Uterus (tissue), 4 donors: ENCODE measurements around the gene RSPH9. TPM values are rescaled to one million over a fixed set of nuclear protein-coding genes. Genes with fewer than 3 reads are reported as not detected.

Experiments used
- DNase-seq, 2 donors: peaks; one replicate each; pipeline ENCODE4 v3.0.0-alpha.2; 2019 to 2020
- H3K27ac ChIP-seq, 2 donors: fragments of 200-600 bp; sonication (generic); 1 replicate in 1 of 2; 2 replicates in 1 of 2; pipeline ENCODE4 v1.5.1; 2016 to 2018
- H3K27me3 ChIP-seq, 2 donors: fragments of 200-600 bp; sonication (generic); one replicate each; pipeline ENCODE4 v1.5.1; 2018 to 2019; ENCODE audit warnings: control low read depth in 1 of 2
- H3K36me3 ChIP-seq, 2 donors: fragments of 200-600 bp; sonication (generic); one replicate each; pipeline ENCODE4 v1.5.1; 2019; ENCODE audit warnings: control low read depth in 1 of 2
- H3K4me1 ChIP-seq, 2 donors: fragments of 200-600 bp; sonication (generic); one replicate each; pipeline ENCODE4 v1.5.1; 2018 to 2019; ENCODE audit warnings: control low read depth in 1 of 2
- H3K4me3 ChIP-seq, 2 donors: fragments of 200-600 bp; sonication (generic); 1 replicate in 1 of 2; 2 replicates in 1 of 2; pipeline ENCODE4 v1.5.1; 2018 to 2019; ENCODE audit warnings: mild to moderate bottlenecking in 1 of 2
- H3K9me3 ChIP-seq, 2 donors: fragments of 200-600 bp; sonication (generic); one replicate each; pipeline ENCODE4 v1.5.1; 2019; ENCODE audit warnings: control low read depth in 1 of 2
- POLR2A ChIP-seq, 2 donors: fragments of 450-650 bp; IDR thresholded peaks; one replicate each; pipeline ENCODE4 v1.6.1; 2016; ENCODE audit warnings: antibody characterized with exemption in 2 of 2, mild to moderate bottlenecking in 1 of 2, moderate library complexity in 1 of 2
- intact Hi-C: fragments of 100-400 bp; cut with DNase I; formaldehyde crosslinking; loops from one replicate; pipeline ENCODE4 v1.15.1; 2023; ENCODE audit warnings: low total_unique reads
- total RNA-seq, 4 donors: library from RNA; depleted of rRNA in 3 of 4; stranded (reverse); fragments of >200 nt in 3 of 4; gene quantifications; one replicate each; pipeline versions ENCODE4 v1.1.0 to v1.2.4, GENCODE V29; 2014 to 2023
- TF ChIP-seq, protein P1 (sequence below), 4 experiments: fragments of 200-600 bp in 2 of 4; fragments of 450-650 bp in 2 of 4; sonication (generic) in 2 of 4; IDR thresholded peaks; one replicate each; pipeline ENCODE4 v1.5.1; 2016 to 2019; ENCODE audit warnings: antibody characterized with exemption in 4 of 4, mild to moderate bottlenecking in 2 of 4, moderate library complexity in 1 of 4
- donor health status: DM: yes; HTN: yes; CAD: no.

Gene RSPH9
- total RNA-seq, 4 donors from 2014 or later, result 1.9 to 2.0 TPM; not detected in 2

DNA sequence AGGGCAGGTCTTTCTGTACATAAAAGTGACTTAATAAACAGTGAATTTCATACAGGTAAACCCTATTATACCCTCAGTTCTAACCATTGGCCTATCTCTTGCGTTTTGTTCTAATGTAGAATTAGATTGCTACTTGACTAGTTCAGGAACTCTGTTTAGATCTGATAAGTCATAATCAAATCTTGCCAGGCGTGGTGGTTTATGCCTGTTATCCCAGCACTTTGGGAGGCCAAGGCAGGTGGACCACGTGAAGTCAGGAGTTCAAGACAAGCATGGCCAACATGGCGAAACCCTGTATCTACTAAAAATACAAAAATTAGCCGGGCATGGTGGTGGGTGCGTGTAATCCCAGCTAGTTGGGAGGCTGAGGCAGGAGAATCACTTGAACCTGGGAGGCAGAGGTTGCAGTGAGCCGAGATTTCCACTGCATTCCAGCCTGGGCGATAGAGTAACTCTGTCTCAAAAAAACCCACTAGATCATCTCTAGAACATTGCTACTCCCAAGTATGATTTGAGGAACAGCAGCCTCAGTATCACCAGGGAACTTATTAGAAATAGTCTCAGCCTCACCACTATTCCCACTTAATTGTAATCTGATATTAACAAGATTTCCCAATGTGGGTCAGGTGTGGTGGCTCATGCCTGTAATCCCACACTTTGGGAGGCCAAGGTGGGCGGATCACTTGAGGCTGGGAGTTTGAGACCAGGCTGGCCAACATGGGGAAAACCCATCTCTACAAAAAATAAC lies 27.9 kb upstream of the RSPH9 start:
- intact Hi-C loops, result no loop called here
- no peak for TF ChIP-seq POLR2A (IDR thresholded peaks at IDR 0.05)
- TF ChIP-seq, protein P1, sequence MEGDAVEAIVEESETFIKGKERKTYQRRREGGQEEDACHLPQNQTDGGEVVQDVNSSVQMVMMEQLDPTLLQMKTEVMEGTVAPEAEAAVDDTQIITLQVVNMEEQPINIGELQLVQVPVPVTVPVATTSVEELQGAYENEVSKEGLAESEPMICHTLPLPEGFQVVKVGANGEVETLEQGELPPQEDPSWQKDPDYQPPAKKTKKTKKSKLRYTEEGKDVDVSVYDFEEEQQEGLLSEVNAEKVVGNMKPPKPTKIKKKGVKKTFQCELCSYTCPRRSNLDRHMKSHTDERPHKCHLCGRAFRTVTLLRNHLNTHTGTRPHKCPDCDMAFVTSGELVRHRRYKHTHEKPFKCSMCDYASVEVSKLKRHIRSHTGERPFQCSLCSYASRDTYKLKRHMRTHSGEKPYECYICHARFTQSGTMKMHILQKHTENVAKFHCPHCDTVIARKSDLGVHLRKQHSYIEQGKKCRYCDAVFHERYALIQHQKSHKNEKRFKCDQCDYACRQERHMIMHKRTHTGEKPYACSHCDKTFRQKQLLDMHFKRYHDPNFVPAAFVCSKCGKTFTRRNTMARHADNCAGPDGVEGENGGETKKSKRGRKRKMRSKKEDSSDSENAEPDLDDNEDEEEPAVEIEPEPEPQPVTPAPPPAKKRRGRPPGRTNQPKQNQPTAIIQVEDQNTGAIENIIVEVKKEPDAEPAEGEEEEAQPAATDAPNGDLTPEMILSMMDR (IDR thresholded peaks at IDR 0.05), result no peak
- no peaks in the 10 kb centered on the region for H3K27me3 ChIP-seq
- H3K9me3 ChIP-seq, result no peaks in the 10 kb centered on the region
- no peaks in the 10 kb centered on the region for H3K36me3 ChIP-seq
- DNase-seq, result no peak
- no peak overlapping the region for H3K4me3 ChIP-seq
- no peak overlapping the region for H3K27ac ChIP-seq
- no peaks in the 10 kb centered on the region for H3K4me1 ChIP-seq

DNA sequence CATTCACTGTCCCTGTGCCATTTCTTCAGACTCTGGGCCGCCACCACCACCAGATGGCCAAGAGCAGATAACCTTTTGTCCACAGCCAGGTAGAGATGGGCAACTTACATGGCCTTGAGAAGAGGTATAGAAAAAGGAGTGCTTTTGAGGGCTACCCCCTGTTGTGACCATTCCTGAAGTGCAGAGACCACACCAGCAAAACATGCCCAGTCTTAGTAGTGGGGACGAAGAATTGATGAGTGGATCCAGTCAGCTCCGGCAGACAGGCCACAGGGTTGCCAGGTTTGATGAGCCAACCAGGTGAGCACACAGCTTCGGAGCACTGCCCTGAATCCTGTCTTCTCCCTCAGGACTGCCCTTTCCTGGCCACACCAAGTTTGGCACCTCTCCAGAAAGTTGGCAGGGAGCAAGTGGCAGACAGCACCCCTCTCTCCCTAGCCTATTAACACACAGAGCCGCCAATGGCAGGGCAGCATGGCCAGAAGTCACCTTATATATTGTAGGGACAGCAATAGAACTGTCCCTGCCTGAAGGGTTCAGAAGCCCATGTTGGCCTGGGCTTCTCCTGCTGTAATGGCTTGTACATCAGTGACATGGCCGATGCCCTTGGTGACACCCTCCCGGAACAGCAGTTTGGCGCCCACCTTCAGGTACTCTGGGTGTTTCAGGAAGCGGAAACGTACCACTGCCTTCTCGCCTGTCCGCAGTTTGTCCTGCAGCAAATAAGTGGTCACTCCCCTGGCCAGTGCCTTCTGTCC lies 23.6 kb upstream of the RSPH9 start:
- Histone ChIP-seq H3K36me3 (no peaks in the 10 kb centered on the region), H3K9me3 (no peaks in the 10 kb centered on the region), H3K27ac (no peak overlapping the region), H3K4me1 (no peaks in the 10 kb centered on the region), H3K4me3 (no peak overlapping the region), H3K27me3 (no peaks in the 10 kb centered on the region)
- DNase-seq, result no peak
- TF ChIP-seq, protein P1 (IDR thresholded peaks at IDR 0.05), result no peak
- TF ChIP-seq POLR2A (IDR thresholded peaks at IDR 0.05), result no peak
- intact Hi-C loops, result no loop called here

DNA sequence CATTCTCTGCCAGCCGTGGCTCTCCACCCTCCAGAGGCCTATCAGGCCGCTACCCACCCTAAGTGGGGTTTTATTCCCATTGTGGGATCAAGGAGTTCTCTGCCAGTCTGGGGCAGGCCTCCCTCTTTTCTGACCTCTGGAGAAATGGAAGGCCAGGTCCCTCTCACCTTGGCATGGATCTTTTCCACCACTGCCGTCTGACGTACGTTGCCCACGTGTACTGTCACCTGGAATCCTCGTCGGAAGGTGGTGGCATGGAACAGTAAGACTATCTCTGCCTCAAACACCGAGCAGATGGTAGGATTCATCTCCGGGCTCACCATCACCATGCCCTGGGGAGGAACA lies 23.0 kb upstream of the RSPH9 start:
- DNase-seq, result no peak
- H3K9me3 ChIP-seq, result no peaks in the 10 kb centered on the region
- no peaks in the 10 kb centered on the region for H3K27me3 ChIP-seq
- TF ChIP-seq POLR2A (IDR thresholded peaks at IDR 0.05), result no peak
- TF ChIP-seq, protein P1 (IDR thresholded peaks at IDR 0.05), result no peak
- H3K4me1 ChIP-seq, result no peaks in the 10 kb centered on the region
- H3K27ac ChIP-seq, result no peak overlapping the region
- H3K36me3 ChIP-seq, result no peaks in the 10 kb centered on the region
- intact Hi-C loops, result no loop called here
- no peak overlapping the region for H3K4me3 ChIP-seq

DNA sequence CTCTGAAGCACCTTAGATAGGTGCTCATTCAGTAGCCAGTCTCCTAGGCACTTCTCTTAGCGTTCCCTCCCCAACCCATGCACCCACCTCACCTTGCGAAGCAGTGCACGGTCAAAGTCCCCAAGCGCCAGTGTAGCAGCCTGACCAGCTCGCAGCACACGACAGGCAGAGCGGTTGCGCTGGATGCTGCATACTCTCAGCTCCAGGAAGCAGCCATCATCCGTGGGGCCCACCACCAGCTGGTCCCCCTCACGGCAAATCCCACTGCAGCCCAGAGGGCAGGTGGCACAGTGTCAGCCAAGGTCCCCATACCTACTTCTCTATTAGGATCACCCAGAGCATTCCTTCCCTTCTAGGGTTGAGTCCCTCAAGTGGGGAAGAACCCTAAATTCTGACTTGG lies 22.3 kb upstream of the RSPH9 start:
- intact Hi-C loops, result no loop called here
- H3K27me3 ChIP-seq, result no peaks in the 10 kb centered on the region
- peaks cover 4 to 5% of the 10 kb centered on the region in 2 donors for H3K4me1 ChIP-seq
- no peak for TF ChIP-seq POLR2A (IDR thresholded peaks at IDR 0.05)
- TF ChIP-seq, protein P1 (IDR thresholded peaks at IDR 0.05), result no peak
- no peaks in the 10 kb centered on the region for H3K36me3 ChIP-seq
- no peak for DNase-seq
- H3K9me3 ChIP-seq, result no peaks in the 10 kb centered on the region
- no peak overlapping the region for H3K27ac ChIP-seq
- no peak overlapping the region for H3K4me3 ChIP-seq
